ENCODE results near the gene NKG7. TPM values are rescaled to one million over a fixed set of nuclear protein-coding genes. Genes with fewer than 3 reads are reported as not detected.

NKG7 gene
- total RNA-seq, 1 experiment from 2014 or later: not detected

- no peak for DNase-seq (ENCODE audit: extremely low read depth, low read depth)
These were observed 20.2 kb upstream of the NKG7 start for GRCh38 chr19:51392701-51393100.

GRCh38 chr19:51391073-51391611 is 18.7 kb upstream of the NKG7 start:
- DNase-seq (ENCODE audit: extremely low read depth, low read depth): no peak

GRCh38 chr19:51389143-51389542 is 16.7 kb upstream of the NKG7 start:
- no peak for DNase-seq (ENCODE audit: extremely low read depth, low read depth)

DNA sequence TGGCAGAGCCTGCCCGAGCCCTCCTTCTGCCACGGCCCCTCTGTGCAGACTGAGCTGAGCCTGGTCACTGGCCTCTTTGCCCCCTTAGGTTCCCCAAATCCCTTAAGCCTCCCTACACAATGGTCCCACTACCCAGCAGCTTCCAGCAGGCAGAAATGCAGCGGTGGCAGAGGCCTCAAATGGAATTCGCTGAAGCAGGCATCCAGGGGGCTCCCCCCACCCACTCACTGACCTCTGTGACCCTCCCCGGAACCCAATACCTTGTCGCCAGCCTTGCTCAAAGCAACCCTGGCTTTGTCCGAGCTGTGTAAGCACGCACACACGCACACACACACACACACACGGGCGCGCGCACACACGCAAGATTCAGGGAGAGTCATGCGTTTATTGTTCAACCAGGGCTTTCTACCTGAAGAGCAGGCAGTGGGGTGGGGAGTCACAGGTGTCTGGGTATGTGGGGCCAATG is 15.5 kb upstream of the NKG7 start, which contains the start of gene LIM2:
TSS of gene LIM2 (minus strand) at position 51 of the 466 bp plus-strand sequence. CDS start 531 bp downstream, outside the sequence.
- DNase-seq (ENCODE audit: extremely low read depth, low read depth): no peak

DNA sequence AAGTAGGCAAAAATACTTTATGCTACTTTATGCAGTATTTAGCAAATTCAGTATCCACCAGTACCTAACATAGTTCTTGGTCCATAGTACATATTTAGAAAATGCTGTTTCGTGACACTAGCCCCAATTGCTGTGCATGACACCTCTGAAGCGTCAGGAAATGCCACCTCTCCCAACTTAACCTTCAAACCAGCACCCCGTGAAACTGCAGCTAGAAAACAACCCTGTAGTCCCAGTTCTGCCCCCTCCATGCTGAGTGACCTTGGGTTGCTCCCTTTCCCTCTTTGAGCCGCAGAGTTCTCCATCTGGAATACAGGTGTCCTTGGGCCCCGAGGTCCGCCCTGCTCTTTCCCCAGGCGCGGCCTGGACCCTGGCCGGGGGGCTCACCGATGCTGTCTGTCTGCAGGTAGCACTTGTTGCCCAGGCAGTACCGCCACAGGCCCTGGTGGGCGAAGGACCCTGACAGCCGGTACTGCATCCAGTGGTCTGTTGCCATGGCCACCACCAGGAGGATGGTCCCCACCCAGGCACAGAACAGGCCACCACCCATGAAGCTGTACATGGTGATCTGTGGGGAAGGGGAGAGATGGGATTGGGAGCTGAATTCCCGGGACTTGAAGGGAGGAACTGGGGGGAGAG is 14.5 kb upstream of the NKG7 start:
- DNase-seq (ENCODE audit: extremely low read depth, low read depth): no peak

DNA sequence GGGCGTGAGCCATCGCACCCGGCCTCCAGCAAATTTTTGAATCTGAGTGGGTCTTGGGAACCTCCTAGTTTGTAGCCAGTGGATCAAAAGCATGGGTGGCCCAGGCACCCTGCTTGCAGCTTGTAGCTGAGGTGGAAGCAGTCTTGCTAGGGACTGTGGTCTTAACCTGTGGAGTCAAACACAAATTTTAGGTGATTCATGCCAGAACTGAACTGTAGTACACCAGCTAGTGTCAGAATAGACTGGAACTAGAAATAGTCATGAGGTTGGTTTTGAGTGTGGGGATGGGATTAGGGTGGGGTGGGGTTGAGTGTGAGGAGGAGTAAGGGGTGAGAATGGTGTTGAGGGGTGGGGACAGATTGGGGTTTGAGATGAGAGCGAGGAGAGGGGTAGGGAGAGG is 9.6 kb upstream of the NKG7 start:
- DNase-seq (ENCODE audit: extremely low read depth, low read depth): no peak

DNA sequence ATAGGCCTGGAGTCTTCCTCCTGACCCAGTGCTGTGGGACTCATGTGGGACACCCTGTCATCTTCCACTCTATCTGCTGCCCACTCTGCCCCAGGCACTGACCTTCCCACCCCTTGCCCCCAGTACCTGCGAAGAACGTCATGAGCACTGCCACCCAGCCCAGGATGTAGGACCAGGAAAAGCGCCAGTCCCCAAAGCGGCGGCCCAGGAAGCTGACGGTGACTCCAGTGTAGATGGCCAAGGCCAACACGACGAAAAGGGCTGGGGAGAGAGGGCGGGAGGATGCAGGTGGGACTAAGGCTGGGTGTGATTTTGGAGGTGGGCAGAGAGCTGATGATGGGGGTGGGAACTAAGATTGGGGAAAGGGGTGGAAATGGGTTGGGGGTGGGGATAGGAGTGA is 7.9 kb upstream of the NKG7 start:
- no peak for DNase-seq (ENCODE audit: extremely low read depth, low read depth)

GRCh38 chr19:51377422-51377821 is 5.0 kb upstream of the NKG7 start:
- no peak for DNase-seq (ENCODE audit: extremely low read depth, low read depth)

DNA sequence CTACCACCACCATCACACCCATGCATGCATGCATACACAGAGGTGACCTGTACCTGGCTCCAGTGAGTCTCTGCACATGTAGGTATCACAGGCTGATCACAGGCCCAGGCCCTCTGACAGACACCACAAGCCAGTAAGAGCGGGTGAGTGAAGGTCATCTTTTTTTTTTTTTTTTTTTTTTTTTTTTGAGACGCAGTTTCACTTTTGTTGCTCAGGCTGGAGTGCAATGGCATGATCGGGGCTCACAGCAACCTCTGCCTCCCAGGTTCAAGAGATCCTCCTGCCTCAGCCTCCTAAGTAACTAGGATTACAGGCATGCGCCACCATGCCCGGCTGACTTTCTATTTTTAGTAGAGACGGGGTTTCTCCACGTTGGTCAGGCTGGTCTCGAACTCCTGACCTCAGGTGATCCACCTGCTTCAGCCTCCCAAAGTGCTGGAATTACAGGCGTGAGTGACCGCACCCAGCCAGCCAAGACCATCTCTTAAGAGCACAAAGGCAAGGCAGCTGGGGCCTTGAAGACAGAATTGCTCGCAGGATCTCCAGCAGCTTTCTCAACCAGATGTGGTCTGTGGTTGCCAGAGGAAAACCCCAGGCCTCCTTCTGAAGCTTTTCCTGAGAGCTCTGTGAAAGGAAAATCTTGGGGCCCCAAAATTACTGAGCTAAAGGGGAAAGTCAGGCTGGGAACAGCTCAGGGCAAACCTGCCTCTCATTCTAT is 3.2 kb upstream of the NKG7 start:
- no peak for DNase-seq (ENCODE audit: extremely low read depth, low read depth)

- DNase-seq (ENCODE audit: extremely low read depth, low read depth): no peak
These were observed 319 bp downstream of the NKG7 start for GRCh38 chr19:51372021-51372648.

GRCh38 chr19:51371186-51371690 is 1.2 kb downstream of the NKG7 start:
- no peak for DNase-seq (ENCODE audit: extremely low read depth, low read depth)

DNA sequence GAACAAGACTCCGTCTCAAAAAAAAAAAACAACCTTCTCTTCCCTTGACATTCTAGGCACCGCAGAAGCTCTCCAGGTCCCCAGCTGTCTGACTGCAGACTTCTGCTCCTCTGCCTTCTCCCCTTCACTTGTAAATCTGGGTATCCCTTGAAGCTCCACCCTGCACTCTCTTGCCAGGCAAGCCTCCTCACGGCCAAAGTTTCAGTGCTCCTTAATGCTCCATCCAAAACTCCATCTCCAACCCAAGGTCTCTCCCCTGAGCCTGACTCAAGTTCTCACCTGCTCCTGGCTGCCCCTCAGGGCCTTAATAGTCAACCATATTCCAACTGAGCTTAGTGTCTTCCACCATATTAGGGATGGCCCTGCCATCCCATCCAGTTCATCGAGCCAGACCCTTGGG is 2.2 kb downstream of the NKG7 start:
- DNase-seq (ENCODE audit: extremely low read depth, low read depth): no peak

DNA sequence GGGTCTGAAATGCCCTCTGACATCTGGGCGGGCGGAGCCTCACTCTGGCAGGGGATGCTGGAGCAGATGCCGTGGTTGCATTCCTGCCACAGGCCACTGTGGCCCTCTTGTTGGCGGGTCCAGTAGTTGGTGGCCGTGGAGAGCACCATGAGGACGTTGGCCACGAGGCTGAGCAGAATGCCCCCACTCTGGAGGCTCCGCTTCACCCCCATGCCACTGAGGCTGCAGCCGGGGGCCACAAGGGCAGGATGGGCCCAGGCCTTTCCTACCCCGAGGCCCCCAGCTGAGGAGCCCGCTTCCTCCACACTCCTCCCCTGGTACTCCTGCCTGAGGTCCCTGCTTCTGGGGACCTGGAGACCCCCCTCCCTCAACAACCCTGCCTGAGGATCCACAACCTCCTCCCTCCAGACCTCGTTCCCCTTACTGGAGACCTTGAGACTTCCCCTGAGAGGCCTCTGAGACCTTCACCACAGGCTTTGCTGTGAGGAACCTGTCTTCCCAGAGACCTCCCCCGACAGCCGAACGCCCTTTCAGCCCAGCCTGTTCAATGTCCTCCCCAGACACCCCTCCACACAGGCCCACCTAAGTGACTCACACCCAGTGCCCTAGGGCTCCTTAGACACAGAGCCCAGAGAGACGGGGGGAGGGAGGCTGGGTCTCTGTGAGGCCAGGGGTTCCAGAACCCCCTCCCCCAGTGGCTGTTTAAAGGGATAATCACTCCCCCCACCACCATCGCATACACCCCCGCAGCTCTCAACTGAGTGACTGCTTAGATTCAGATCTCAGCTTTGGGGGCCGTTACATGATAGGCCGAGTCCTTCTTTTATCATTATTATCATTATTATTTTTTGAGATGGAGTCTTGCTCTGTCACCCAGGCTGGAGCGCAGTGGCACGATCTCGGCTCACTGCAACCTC is 3.8 kb downstream of the NKG7 start, which contains the start of gene CLDND2:
TSS of gene CLDND2 (minus strand) at position 638 of the 917 bp plus-strand sequence. CDS start at position 212, 426 bp downstream.
- DNase-seq (ENCODE audit: extremely low read depth, low read depth): no peak

- peak; percentile 95 for DNase-seq (ENCODE audit: extremely low read depth, low read depth)
These were observed 4.7 kb downstream of the NKG7 start for GRCh38 chr19:51367565-51368365.

DNA sequence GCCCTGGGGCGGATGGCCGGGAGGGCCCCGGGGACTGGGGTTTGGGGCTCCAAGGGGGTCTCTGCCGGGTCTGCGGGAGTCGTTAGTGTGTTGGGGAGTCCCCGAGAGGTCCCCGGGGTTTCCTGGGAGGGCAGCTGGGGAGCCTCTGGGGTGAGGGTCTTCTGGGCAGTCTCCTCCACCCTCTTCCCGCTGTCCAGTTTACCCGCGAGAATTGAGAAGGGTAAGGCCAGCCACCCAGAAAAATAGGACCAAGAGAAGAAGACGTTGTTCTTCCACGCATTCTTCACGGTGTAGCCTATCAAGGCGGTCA is 5.2 kb downstream of the NKG7 start:
- no peak for DNase-seq (ENCODE audit: extremely low read depth, low read depth)

DNA sequence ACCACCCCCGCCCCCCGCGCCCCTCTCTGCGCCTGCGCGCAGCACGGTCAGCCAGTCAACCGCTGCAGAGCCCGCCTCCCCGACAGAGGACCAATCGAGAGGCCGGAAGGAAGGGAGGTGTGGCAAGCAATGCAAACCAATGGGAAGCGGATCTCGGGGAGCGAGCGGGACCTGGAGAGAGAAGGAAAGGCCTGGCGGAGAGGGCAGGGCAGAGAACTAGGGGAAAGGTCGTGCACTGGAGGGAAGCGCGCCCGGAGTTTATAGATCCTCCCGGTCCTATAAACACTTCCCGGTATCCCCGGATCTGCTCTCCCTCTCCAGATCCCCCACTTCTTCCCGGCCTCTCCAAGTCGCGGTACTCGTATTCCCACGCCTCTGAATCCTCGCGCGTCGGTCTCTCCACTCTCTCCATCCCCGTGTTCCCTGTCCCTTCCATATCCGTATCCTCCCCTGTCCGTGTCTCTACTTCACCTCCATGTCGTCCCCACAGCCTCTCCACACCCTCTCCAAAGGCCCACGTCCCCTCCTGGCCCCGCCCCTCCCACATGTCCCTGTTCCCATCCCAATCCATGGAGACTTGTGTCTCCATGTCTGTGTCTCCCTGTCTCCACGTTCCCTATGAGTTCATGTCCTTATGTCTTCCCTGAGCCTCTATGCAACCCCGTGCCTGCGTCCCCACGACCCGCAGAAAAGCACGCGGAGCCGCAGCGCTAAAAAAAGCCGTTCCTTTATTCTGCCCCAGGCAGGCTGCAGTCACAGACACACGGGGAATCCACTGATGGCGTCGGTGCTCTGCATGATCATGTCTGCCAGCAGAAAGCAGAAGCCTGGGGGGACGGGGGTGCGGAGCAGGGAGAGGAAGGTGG is 5.8 kb downstream of the NKG7 start:
- peak; percentile 97 for DNase-seq (ENCODE audit: extremely low read depth, low read depth)

DNA sequence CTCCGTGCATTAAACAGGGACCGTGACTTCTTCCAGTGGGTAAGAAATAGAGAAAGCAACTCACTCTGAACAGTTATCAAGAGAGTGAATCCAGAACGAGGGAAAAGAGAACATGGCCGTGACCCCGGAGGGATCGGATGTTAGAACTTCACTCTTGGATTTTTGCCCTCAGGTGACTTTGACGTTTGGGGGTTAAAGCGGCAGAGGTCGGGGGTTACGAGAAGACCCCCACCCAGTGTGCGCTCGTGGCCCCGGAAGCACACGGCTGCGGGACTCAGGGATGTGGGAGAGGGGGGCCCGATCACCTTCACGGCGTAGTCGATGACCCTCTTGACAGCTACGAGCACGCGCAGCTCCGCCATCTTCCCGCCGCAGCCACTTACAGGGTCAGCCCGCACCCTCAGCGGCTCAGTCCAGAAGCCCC is 6.5 kb downstream of the NKG7 start, which contains the start of gene ETFB:
TSS of gene ETFB (minus strand) at position 424 of the 424 bp plus-strand sequence. CDS start at position 362, 62 bp downstream.
- DNase-seq (ENCODE audit: extremely low read depth, low read depth): no peak

Measured in NCI-H460 (cell line).